Fibroblast of skin of scalp (primary cell): ENCODE results near the gene ZMYND11.
"Not testable (repeated sequence)": the region's sequence is repeated elsewhere in the genome, so short reads cannot be mapped to it uniquely, and the experiment has no call there.

ENCODE experiments used
- DNase-seq: peaks from one replicate; pipeline ENCODE4 v3.0.0-alpha.2; 2013

The ZMYND11 gene

DNA sequence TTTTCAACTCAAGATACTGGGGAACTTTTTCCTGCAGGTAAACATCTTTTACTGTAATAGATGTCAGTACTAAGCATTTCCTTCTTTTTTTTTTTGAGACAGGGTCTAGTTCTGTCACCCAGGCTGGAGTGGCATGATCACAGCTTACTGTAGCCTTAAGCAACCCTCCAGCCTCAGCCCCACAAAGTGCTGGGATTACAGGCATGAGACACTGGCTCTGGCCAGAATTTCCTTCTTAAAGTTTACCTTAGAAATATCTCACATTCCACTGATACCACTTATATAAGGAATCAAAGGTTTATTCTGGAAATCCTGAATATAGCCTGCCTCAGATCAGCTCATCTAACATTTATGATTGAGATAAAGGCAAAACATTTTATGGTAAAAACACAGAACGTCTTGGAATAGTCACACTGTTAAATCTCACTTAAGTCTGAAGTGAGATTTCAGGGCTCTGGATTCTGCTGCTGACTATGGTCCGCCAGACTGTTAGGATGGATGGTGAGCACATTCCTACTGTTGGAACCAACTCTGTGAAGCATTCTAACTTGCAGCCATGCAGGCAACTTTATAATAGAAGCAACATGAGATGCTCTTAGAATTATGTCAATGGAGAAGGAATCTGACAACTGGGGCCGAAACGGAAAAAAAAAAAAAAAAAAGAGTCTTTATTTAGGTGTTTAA is 151.9 kb downstream of the ZMYND11 start:
- DNase-seq: peak; percentile 50

DNA sequence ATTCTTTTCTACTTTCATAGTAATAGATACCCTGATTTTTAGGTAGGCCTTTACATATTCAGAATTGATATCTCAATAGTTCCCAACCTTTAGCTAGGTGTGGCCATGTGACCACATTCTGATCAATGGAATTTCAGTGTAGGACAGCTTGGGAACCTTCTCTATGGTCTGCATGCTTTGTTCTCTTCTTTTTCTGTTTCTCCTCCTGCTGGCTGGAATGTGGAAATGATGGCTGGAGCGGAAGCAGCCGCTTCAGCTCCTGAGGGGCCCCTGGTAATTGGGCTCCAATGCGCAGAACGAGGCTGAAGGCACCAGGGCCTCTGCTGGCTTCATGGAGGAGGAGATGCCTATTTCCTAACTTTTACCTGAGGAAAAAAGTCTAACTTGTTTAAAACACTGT is 152.6 kb downstream of the ZMYND11 start:
- peak; percentile 27 for DNase-seq

DNA sequence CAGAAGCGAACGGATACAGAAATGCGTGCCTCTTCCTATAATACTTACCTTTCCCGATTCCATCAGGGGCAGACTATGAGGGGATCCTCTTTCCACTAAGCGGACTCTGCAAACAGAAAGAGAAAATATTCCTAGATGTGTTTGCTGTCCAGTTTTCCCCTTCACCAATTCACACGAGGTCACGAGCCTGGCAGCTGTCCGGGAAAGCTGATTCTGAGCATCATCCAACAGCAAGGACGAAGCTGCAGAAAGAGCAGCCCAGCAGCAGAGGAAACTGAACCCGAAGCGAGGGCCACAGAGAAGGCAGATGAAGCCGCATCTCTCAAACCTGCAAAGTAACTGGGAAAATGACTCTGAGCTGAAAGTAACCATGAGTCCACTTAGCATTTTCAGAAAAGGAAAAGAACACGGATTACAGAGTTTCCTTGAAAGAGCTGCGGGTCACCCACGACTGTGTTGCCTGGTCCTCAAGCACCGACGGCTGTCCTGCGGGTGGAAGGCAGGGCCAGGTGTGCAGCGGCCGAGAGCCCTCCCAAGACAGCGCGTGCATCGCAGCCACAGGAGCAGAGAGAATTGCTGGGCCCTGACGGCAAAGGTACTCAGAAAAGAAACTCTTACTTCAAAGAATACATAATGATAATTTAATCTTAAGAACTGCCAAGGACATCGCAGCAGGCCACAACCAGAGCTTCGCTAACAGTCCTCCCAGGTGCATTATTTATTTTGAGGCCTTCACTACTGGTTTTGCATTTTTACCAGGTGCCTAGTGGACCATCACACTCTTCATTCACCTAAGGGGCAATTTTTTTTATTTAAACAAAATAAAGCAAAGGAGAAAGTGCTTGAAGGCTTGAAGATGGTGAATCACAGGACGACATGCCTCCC is 153.3 kb downstream of the ZMYND11 start:
- DNase-seq: no peak

DNA sequence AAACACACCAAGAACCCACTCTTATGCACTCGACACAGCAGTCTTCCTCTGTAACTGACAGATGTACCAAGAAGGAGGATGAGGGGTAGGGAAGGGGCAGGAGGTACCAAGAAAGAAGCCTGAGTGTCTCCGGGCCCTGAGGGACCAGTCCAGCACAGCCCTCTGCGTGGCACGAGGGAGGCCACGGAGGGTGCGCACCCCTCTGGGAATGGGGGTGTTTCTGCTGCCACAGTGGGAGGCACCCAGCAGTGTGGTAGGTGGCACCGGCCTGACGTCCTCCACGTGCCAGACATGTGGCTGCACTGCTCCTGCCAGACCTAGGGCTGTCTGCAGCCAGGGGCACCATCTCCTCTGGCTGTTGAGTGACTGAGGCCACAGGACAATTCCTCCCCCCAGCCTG is 154.3 kb downstream of the ZMYND11 start:
- DNase-seq: no peak

DNA sequence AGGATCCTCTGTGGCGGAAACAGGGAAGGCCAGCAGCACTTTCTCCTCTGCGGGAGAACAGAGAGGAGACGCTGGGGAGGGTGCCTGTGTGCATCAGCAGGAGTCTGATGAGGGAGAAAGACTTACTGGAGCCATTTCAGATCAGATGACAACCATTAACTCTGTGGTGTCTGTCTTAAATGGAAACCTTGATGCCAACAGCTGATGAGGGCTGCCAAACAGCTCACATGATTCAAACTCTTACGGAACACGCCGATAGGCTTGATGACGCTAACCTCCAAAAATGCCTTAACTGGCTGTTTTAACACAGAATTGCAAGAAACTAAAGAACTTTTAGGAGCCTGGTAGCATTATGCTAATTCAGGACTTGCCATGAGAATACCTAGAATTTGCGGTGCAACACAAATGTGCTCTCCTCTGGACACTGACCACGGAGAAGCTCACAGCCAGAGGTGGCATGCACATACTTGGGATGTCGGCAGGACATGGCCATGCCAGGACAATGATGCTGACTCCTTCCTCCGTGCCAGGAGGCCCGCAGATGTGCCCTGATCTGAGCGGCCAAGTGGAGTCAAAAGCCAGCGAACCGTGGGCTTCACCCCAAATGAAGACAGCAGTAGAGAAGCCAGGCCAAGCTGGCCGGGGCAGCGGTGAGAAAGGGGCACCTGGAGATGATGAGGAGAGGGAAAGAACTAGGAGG is 154.9 kb downstream of the ZMYND11 start:
- DNase-seq: peak; percentile 11

DNA sequence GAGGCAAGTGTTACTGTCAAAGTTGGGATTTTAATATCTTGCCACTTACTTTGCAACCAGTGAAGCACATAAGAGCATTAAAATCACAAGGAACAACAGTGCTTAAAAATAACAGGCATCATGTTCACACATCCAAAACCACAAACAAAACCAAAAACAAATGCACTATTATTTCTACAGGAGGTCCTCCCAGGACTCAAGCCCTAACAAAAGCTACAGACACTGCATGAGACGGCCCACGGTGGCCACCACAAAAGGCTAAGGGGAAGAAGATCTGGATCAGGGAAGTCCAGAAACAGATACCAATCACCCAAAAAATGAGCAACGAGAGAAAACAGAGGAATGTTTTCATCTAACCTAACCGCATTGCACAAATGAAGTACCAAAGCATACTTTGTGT is 158.4 kb downstream of the ZMYND11 start:
- DNase-seq: no peak

DNA sequence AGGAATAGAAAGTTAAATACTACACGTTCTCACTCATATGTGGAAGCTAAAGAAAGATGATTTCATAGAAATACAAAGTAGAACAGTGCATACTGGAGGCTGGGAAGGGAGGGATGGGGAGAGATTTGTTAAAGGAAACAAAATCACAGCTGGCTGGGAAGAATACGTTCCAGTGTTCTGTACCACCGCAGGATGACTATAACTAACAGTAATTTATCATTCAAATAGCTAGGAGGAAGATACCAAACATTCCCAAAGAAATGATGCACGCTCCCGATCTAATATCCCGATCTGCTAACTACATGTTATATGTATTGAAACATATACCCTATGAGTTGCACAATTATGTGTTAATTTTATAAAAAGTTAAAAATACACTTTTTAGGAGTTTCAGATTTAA is 162.3 kb downstream of the ZMYND11 start:
- peak; percentile 62 for DNase-seq

DNA sequence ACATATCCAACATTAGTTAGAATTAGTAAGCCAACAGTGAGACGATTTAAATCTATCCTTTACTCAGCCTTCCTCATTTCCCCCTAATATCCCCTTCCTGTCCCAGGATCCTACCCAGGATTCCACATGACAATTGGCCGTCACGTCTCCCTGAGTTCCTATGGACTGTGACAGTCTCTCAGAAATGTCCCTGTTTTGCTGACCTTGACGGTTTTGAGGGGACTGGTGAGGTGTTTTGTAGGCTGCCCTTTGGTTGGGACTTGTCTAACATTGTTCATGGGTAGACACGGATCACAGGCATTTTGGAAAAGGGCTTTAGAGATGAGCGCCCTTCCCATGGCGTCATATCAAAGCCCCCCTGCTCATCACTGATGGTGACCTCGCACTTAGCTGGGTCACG is 162.8 kb downstream of the ZMYND11 start:
- DNase-seq: no peak

DNA sequence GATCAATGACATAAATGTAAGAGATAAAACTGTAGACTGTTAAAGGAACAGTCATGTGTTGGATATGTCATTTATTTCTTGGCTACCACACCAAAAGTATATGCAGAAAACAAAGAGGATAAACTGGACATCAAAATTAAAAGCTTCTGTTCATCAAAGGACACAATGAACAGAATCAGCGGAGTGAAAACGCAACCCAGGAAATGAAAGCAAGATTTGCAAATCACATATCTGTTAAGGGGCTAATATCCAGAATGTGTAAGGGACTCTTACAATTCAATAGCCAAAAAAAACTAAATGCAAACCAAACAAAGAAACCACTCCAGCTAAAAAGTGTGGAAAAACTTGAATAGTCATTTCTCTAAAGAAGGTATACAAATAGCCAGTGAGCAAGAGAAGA is 164.3 kb downstream of the ZMYND11 start:
- DNase-seq: no peak

DNA sequence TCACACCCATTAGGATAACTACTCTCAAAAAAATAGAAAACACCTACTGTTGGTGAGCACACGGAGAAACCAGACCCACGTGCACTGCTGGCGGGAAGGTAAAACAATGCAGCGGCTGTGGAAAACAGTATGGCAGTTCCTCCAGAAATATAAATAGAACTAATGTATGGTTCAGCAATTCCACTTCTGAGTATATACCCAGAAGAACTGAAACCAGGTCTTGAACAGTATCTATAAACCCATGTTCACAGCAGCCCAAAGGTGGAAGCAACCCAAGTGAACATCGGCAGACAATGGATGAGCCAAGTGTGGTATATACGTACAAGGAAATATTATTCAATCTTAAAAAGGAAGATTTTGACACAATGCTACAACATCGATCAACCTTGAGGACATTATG is 164.7 kb downstream of the ZMYND11 start:
- no peak for DNase-seq

DNA sequence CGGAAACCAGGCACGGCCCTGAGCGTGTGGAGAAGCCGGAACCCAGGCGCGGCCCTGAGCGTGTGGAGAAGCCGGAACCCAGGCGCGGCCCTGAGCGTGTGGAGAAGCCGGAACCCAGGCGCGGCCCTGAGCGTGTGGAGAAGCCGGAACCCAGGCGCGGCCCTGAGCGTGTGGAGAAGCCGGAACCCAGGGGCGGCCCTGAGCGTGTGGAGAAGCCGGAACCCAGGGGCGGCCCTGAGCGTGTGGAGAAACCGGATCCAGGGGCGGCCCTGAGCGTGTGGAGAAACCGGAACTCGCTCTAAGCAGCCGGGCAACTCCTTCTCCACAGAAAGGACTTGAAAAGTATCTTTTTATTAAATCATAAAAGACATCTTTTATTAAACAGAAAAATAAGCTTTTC is 165.3 kb downstream of the ZMYND11 start:
- not testable (repeated sequence) for DNase-seq

DNA sequence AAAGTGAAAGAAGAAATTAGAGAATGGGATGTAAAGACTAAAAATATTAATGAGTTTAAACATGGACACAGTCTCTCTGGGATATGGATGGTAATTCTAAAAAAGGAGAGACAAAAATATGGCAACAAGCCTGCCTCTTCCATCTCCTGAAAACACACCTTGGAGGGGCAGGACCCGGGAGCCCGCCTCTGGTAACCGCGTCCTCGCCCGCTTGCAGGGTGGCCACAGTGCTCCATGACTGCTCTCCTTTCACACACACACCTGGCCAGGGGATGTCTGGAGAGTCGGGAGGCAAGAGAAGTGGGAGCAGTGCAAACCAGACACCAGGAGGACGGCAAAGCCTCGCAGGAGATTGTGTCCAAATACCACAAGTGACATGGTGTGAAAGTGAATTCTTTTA is 166.3 kb downstream of the ZMYND11 start:
- no peak for DNase-seq
